Activated T-cell treated with anti-CD3 and anti-CD28 coated beads, Interleukin-2, amount 50 U/mL, for 24 hours (primary cell): ENCODE results near the gene ZNF79.

Source experiments
- DNase-seq: peaks from one replicate; pipeline ENCODE4 v3.0.0-alpha.2; 2020
- H3K27ac Mint-ChIP-seq: 2 replicates; pipeline ENCODE4 v1.8.0; 2020; ENCODE audit warnings: mild to moderate bottlenecking, mixed read lengths
- H3K27me3 Mint-ChIP-seq: 2 replicates; pipeline ENCODE4 v1.8.0; 2020; ENCODE audit warnings: mixed read lengths
- H3K36me3 Mint-ChIP-seq: 2 replicates; pipeline ENCODE4 v1.8.0; 2020; ENCODE audit warnings: low read depth, mixed read lengths
- H3K4me1 Mint-ChIP-seq: 2 replicates; pipeline ENCODE4 v1.8.0; 2020; ENCODE audit warnings: low read depth, mixed read lengths
- H3K4me3 Mint-ChIP-seq: 2 replicates; pipeline ENCODE4 v1.8.0; 2020; ENCODE audit warnings: mild to moderate bottlenecking, moderate library complexity, mixed read lengths
- H3K9me3 Mint-ChIP-seq: 2 replicates; pipeline ENCODE4 v1.8.0; 2020; ENCODE audit warnings: mixed read lengths

ZNF79 gene

GRCh38 chr9:127474592-127474991, 50.4 kb downstream of the ZNF79 start:
- peaks cover 1% of the 10 kb centered on the region for H3K4me1 Mint-ChIP-seq
- H3K36me3 Mint-ChIP-seq: peaks cover 60% of the 10 kb centered on the region
- H3K9me3 Mint-ChIP-seq: no peaks in the 10 kb centered on the region
- no peaks in the 10 kb centered on the region for H3K27me3 Mint-ChIP-seq
- DNase-seq: no peak
- H3K4me3 Mint-ChIP-seq: no peak overlapping the region
- no peak overlapping the region for H3K27ac Mint-ChIP-seq

- Mint-ChIP-seq H3K27me3 (no peaks in the 10 kb centered on the region), H3K36me3 (peaks cover 69% of the 10 kb centered on the region), H3K9me3 (no peaks in the 10 kb centered on the region), H3K4me1 (no peaks in the 10 kb centered on the region), H3K27ac (no peak overlapping the region), H3K4me3 (no peak overlapping the region)
- no peak for DNase-seq
Measured at GRCh38 chr9:127479507-127480081, 55.4 kb downstream of the ZNF79 start.

GRCh38 chr9:127482662-127483061, 58.5 kb downstream of the ZNF79 start:
- Mint-ChIP-seq H3K9me3 (no peaks in the 10 kb centered on the region), H3K4me3 (no peak overlapping the region), H3K36me3 (peaks cover 83% of the 10 kb centered on the region), H3K4me1 (no peaks in the 10 kb centered on the region), H3K27ac (no peak overlapping the region), H3K27me3 (no peaks in the 10 kb centered on the region)
- DNase-seq: no peak

GRCh38 chr9:127485995-127486394, 61.8 kb downstream of the ZNF79 start:
- H3K27ac Mint-ChIP-seq: no peak overlapping the region
- peaks cover 81% of the 10 kb centered on the region for H3K36me3 Mint-ChIP-seq
- H3K9me3 Mint-ChIP-seq: no peaks in the 10 kb centered on the region
- no peak overlapping the region for H3K4me3 Mint-ChIP-seq
- H3K4me1 Mint-ChIP-seq: no peaks in the 10 kb centered on the region
- no peak for DNase-seq
- H3K27me3 Mint-ChIP-seq: no peaks in the 10 kb centered on the region

- H3K27me3 Mint-ChIP-seq: no peaks in the 10 kb centered on the region
- no peak overlapping the region for H3K27ac Mint-ChIP-seq
- H3K36me3 Mint-ChIP-seq: peaks cover 86% of the 10 kb centered on the region
- no peak for DNase-seq
- H3K9me3 Mint-ChIP-seq: no peaks in the 10 kb centered on the region
- H3K4me1 Mint-ChIP-seq: no peaks in the 10 kb centered on the region
- H3K4me3 Mint-ChIP-seq: no peak overlapping the region
Measured at GRCh38 chr9:127488946-127489345, 64.8 kb downstream of the ZNF79 start.

GRCh38 chr9:127489471-127490115, 65.4 kb downstream of the ZNF79 start:
- H3K4me1 Mint-ChIP-seq: no peaks in the 10 kb centered on the region
- no peaks in the 10 kb centered on the region for H3K9me3 Mint-ChIP-seq
- no peaks in the 10 kb centered on the region for H3K27me3 Mint-ChIP-seq
- no peak overlapping the region for H3K27ac Mint-ChIP-seq
- peaks cover 84% of the 10 kb centered on the region for H3K36me3 Mint-ChIP-seq
- no peak for DNase-seq
- H3K4me3 Mint-ChIP-seq: no peak overlapping the region

- Mint-ChIP-seq H3K36me3 (peaks cover 82% of the 10 kb centered on the region), H3K9me3 (no peaks in the 10 kb centered on the region), H3K27ac (no peak overlapping the region)
Measured at GRCh38 chr9:127490535-127491230, 66.5 kb downstream of the ZNF79 start.

GRCh38 chr9:127491516-127491915, 67.3 kb downstream of the ZNF79 start:
- Mint-ChIP-seq H3K4me3 (no peak overlapping the region), H3K9me3 (no peaks in the 10 kb centered on the region), H3K27ac (no peak overlapping the region), H3K36me3 (peaks cover 82% of the 10 kb centered on the region), H3K4me1 (no peaks in the 10 kb centered on the region), H3K27me3 (no peaks in the 10 kb centered on the region)
- DNase-seq: no peak

More at GRCh38 chr9:127490535-127491230, 66.5 kb downstream of the ZNF79 start:
- Mint-ChIP-seq H3K27me3 (no peaks in the 10 kb centered on the region), H3K4me1 (no peaks in the 10 kb centered on the region), H3K4me3 (no peak overlapping the region)
- DNase-seq: no peak

- DNase-seq: no peak
- Mint-ChIP-seq H3K27me3 (no peaks in the 10 kb centered on the region), H3K27ac (no peak overlapping the region), H3K4me3 (no peak overlapping the region), H3K36me3 (peaks cover 80% of the 10 kb centered on the region), H3K4me1 (no peaks in the 10 kb centered on the region), H3K9me3 (no peaks in the 10 kb centered on the region)
Measured at GRCh38 chr9:127492616-127493015, 68.4 kb downstream of the ZNF79 start.

GRCh38 chr9:127493592-127494303, 69.6 kb downstream of the ZNF79 start:
- H3K4me1 Mint-ChIP-seq: no peaks in the 10 kb centered on the region
- peaks cover 78% of the 10 kb centered on the region for H3K36me3 Mint-ChIP-seq
- DNase-seq: no peak
- H3K27ac Mint-ChIP-seq: no peak overlapping the region
- no peak overlapping the region for H3K4me3 Mint-ChIP-seq
- no peaks in the 10 kb centered on the region for H3K27me3 Mint-ChIP-seq
- no peaks in the 10 kb centered on the region for H3K9me3 Mint-ChIP-seq

GRCh38 chr9:127494304-127494702, 70.1 kb downstream of the ZNF79 start:
- Mint-ChIP-seq H3K4me3 (no peak overlapping the region), H3K36me3 (peaks cover 72% of the 10 kb centered on the region), H3K9me3 (no peaks in the 10 kb centered on the region), H3K4me1 (no peaks in the 10 kb centered on the region), H3K27ac (no peak overlapping the region), H3K27me3 (no peaks in the 10 kb centered on the region)
- DNase-seq: no peak
